GM21717 (cell line): ENCODE measurements around the gene KCND2.
A peak's percentile ranks its signal among the peaks of the same experiment; 100 is the strongest.
"Not testable (repeated sequence)": the region's sequence is repeated elsewhere in the genome, so short reads cannot be mapped to it uniquely, and the experiment has no call there.

Experiments used
- ATAC-seq: cut with Tn5 transposase; IDR thresholded peaks from one replicate; pipeline ENCODE4 v1.9.1; 2021; ENCODE audit warnings: mild to moderate bottlenecking, moderate library complexity; ENCODE audit not compliant: unreplicated experiment

Gene KCND2

GRCh38 chr7:120684463-120684862 lies 411.5 kb downstream of the KCND2 start:
- ATAC-seq: no peak

- no peak for ATAC-seq
Measured at GRCh38 chr7:120691915-120692314, 418.9 kb downstream of the KCND2 start.

- ATAC-seq: no peak
Measured at GRCh38 chr7:120695848-120696247, 422.9 kb downstream of the KCND2 start.

- no peak for ATAC-seq
Measured at GRCh38 chr7:120700796-120701195, 427.8 kb downstream of the KCND2 start.

- ATAC-seq: not testable (repeated sequence)
Measured at GRCh38 chr7:120702408-120702807, 429.4 kb downstream of the KCND2 start.

- no peak for ATAC-seq
Measured at GRCh38 chr7:120703585-120704240, 430.7 kb downstream of the KCND2 start.

GRCh38 chr7:120709252-120709971 lies 436.4 kb downstream of the KCND2 start:
- ATAC-seq: no peak

- no peak for ATAC-seq
Measured at GRCh38 chr7:120709972-120710320, 437.0 kb downstream of the KCND2 start.

- no peak for ATAC-seq
Measured at GRCh38 chr7:120714945-120715344, 442.0 kb downstream of the KCND2 start.

GRCh38 chr7:120716307-120716706 lies 443.3 kb downstream of the KCND2 start:
- ATAC-seq: no peak

- ATAC-seq: no peak
Measured at GRCh38 chr7:120717166-120717565, 444.2 kb downstream of the KCND2 start.

GRCh38 chr7:120718361-120718760 lies 445.4 kb downstream of the KCND2 start:
- no peak for ATAC-seq

GRCh38 chr7:120720317-120720716 lies 447.3 kb downstream of the KCND2 start:
- no peak for ATAC-seq

- ATAC-seq: peak; percentile 43
Measured at GRCh38 chr7:120723465-120724385, 450.8 kb downstream of the KCND2 start.

GRCh38 chr7:120724448-120724847 lies 451.5 kb downstream of the KCND2 start:
- ATAC-seq: no peak

GRCh38 chr7:120724955-120725354 lies 452.0 kb downstream of the KCND2 start:
- ATAC-seq: no peak

- ATAC-seq: no peak
Measured at GRCh38 chr7:120725376-120726039, 452.5 kb downstream of the KCND2 start.

- ATAC-seq: no peak
Measured at GRCh38 chr7:120729245-120729644, 456.3 kb downstream of the KCND2 start.

GRCh38 chr7:120731271-120731670 lies 458.3 kb downstream of the KCND2 start:
- ATAC-seq: no peak

- no peak for ATAC-seq
Measured at GRCh38 chr7:120732256-120732655, 459.3 kb downstream of the KCND2 start.

GRCh38 chr7:120733143-120733542 lies 460.2 kb downstream of the KCND2 start:
- no peak for ATAC-seq
